MG63 (cell line): Measurements from ENCODE around the gene DUSP15. TPM values are rescaled to one million over a fixed set of nuclear protein-coding genes. Genes with fewer than 3 reads are reported as not detected.
"Not testable (repeated sequence)": the region's sequence is repeated elsewhere in the genome, so short reads cannot be mapped to it uniquely, and the experiment has no call there.

Experiments used
- DNase-seq: peaks from one replicate; pipeline ENCODE4 v3.0.0-alpha.2; 2020
- H3K27me3 ChIP-seq: fragments of 250-450 bp; sonication (Bioruptor Pico); 2 replicates; pipeline ENCODE4 v1.5.1; 2020; ENCODE audit warnings: mild to moderate bottlenecking, moderate library complexity
- H3K36me3 ChIP-seq: fragments of 250-450 bp; sonication (Bioruptor Pico); 2 replicates; pipeline ENCODE4 v1.5.1; 2020; ENCODE audit warnings: mild to moderate bottlenecking, moderate library complexity
- H3K4me3 ChIP-seq: fragments of 250-450 bp; sonication (Bioruptor Pico); 2 replicates; pipeline ENCODE4 v1.5.1; 2020; ENCODE audit warnings: mild to moderate bottlenecking, moderate library complexity
- H3K9me3 ChIP-seq: fragments of 250-450 bp; sonication (Bioruptor Pico); 2 replicates; pipeline ENCODE4 v1.5.1; 2020; ENCODE audit warnings: mild to moderate bottlenecking, moderate library complexity
- total RNA-seq: library from RNA; depleted of rRNA; stranded (reverse); fragments of >200 nt; shearing (Covaris generic); gene quantifications from 2 replicates; pipeline ENCODE4 v1.2.3, GENCODE V29; 2014; ENCODE audit warnings: low replicate concordance; rRNA removed

Gene DUSP15
- total RNA-seq, 1 experiment from 2014 or later: 1.9 TPM

DNA sequence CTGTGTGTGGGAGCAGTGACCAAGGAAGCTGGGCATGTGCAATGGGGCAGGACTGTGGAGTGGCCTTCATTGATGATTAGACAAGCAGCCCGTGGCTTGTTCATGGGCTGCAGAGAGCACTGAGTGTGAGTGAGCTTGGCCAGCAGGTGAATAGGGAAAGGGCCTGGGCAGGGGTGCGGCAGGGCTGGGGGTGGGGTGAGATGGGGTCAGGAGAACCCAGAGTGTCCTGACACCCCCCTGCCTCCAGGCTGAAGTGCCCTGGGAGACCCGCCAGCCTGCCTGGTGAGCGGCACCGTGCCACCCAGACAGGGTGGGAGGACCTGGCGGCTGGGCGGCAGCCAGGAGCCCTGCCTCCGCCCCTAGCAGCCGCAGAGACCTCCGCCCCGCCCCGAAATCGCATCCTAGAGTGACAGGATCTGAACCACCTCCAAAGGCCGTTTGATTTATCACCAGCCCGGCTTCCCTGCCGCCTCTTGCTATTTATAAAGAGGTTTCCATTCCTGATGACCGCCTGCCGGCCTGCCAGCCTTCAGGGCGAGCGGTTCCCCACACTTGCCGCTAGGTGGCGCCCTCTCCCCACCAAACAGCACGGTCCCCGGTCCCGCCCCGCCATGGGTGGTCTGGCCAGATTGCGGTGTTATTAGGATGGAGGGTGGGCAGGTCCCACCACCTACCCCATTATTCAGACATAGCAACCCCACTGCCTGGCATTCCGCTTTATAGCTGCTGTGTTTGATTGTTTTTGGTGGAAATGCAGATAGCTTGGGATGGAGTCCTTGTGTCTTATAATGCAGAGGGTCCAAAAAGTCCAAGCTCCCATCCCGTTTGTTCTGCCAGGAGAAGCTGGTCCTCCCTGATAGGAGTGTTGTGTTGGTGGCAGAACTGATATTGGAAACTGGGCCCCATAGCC lies 47.7 kb downstream of the DUSP15 start:
- Histone ChIP-seq H3K36me3 (no peaks in the 10 kb centered on the region), H3K4me3 (no peak overlapping the region), H3K9me3 (no peaks in the 10 kb centered on the region), H3K27me3 (no peaks in the 10 kb centered on the region)
- peak; percentile 47 for DNase-seq

DNA sequence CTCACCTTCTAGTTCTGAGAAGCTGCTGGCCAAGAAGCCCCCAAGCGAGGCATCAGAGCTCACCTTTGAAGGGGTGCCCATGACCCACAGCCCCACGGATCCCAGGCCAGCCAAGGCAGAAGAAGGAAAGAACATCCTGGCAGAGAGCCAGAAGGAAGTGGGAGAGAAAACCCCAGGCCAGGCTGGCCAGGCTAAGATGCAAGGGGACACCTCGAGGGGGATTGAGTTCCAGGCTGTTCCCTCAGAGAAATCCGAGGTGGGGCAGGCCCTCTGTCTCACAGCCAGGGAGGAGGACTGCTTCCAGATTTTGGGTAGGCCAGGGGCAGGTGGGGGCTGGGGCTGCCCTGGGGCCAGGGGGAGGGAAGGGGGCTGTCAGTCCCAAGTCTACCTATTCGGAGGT lies 48.9 kb downstream of the DUSP15 start:
- H3K36me3 ChIP-seq: no peaks in the 10 kb centered on the region
- no peak overlapping the region for H3K4me3 ChIP-seq
- H3K27me3 ChIP-seq: no peaks in the 10 kb centered on the region
- no peaks in the 10 kb centered on the region for H3K9me3 ChIP-seq
- no peak for DNase-seq

DNA sequence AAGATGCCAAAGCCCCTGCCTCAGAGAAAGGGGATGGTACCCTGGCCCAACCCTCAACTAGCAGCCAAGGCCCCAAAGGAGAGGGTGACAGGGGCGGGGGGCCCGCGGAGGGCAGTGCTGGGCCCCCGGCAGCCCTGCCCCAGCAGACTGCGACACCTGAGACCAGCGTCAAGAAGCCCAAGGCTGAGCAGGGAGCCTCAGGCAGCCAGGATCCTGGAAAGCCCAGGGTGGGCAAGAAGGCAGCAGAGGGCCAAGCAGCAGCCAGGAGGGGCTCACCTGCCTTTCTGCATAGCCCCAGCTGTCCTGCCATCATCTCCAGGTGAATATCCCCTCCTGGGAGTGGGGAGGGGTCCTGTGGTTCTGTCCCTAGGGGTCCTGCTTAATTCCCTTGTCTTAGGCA lies 50.1 kb downstream of the DUSP15 start:
- Histone ChIP-seq H3K9me3 (no peaks in the 10 kb centered on the region), H3K27me3 (no peaks in the 10 kb centered on the region), H3K36me3 (no peaks in the 10 kb centered on the region), H3K4me3 (no peak overlapping the region)
- no peak for DNase-seq

DNA sequence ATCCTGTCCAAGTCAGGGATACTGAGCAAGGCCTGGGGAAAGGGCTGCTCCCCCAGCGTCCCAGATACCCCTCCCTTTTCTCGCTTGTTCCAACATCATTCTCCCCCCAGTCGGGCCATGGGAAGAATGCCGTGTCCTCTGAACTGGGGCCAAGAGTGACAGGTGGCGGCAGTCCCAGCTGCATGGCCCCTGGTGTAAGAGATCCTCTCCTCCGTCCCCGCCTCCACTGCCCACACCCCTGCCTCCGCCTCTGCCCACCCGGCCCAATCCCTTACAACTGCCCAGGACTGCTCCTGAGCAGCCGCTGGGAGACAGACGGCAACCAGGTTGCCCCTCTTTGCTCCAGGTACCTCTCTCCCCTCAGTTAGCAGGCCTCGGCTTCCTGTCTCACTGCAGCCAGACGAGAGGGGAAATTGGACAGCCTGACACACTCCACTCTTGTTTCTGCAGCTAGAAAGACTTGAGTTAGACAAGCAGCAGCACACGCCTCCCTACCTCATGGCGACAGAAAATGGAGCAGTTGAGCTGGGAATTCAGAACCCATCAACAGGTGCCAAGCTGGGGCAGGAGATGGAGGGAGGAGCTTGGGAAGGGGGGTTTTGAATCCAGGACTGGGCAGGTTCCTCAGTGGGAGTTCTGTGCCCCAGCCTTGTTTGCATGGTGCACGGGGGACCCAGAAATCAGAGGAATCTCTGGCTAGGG lies 51.1 kb downstream of the DUSP15 start, which contains the start of gene MYLK2:
MYLK2 (plus strand) TSS at position 274 of the 702 bp plus-strand sequence; CDS start at position 499, 225 bp downstream.
- H3K36me3 ChIP-seq: no peaks in the 10 kb centered on the region
- no peak for DNase-seq

DNA sequence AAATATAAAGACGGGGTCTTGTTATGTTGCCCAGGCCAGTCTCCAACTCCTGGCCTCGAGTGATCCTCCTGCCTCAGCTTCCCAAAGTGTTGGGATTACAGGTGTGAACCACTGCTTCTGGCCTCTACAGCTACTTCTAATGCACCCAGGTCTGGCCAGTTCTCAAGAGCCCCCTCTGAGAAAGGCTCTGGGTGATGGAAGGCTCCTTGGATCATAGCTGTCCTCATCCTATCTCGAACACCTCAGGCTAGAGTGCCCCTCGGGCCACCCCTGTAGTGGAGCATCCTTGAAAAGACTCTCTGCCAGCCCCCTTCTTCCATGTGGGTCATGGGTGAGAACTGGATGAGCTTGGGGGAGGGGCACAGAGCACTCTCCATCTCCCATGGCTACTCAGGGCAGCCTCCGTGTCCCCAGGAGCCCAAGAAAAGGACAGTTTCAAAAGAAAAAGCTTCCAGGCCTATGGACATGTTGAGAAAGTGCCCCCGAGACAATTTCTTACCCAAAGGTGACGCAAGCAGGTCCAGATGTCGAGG lies 51.9 kb downstream of the DUSP15 start:
- Histone ChIP-seq H3K9me3 (no peaks in the 10 kb centered on the region), H3K36me3 (no peaks in the 10 kb centered on the region), H3K4me3 (no peak overlapping the region), H3K27me3 (no peaks in the 10 kb centered on the region)
- no peak for DNase-seq

More for the DNA sequence above, 51.1 kb downstream of the DUSP15 start, which contains the start of gene MYLK2:
- Histone ChIP-seq H3K4me3 (no peak within 1 kb of the TSS), H3K27me3 (no peaks in the 10 kb centered on the region), H3K9me3 (no peaks in the 10 kb centered on the region)

DNA sequence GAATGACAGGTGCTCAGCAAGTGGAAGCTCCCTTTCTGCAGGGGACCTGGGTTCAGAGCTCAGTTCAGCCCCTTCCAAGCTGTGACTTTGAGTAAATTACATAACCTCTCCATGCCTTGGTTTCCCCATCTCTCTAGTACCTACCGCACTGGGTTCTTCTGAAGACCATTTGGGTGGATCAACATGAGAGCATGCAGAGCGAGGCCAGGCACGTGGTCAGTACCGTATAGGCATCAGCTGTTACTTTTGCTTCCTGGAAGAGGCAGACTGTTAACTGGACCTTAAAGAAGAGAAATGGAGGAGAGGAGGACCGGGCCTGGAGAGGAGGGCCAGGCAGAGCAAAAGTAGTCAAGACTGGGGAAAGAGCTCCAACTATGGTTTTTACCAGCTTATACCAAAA lies 52.9 kb downstream of the DUSP15 start:
- Histone ChIP-seq H3K27me3 (no peaks in the 10 kb centered on the region), H3K4me3 (no peak overlapping the region), H3K9me3 (no peaks in the 10 kb centered on the region), H3K36me3 (no peaks in the 10 kb centered on the region)
- DNase-seq: no peak

DNA sequence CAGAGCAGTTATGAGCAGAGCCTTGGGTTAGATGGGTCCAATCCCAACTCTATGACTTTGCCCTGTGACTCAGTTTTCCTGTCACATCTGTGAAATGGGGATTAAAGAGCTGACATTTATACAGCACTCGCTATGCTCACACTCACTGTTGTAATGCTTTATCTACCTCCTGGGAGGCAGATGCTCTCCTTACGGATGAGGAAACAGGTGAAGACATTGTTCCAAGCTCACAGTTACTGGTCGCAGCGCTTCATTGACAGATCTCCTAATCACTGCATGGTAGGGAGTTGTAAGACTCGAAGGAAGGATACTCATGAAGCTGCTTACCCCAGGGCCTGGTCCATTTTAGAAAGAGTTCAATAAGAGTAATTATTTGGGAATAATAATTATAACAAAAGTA lies 54.1 kb downstream of the DUSP15 start:
- no peak for DNase-seq
- Histone ChIP-seq H3K36me3 (peaks cover 3% of the 10 kb centered on the region), H3K9me3 (no peaks in the 10 kb centered on the region), H3K4me3 (no peak overlapping the region), H3K27me3 (no peaks in the 10 kb centered on the region)

DNA sequence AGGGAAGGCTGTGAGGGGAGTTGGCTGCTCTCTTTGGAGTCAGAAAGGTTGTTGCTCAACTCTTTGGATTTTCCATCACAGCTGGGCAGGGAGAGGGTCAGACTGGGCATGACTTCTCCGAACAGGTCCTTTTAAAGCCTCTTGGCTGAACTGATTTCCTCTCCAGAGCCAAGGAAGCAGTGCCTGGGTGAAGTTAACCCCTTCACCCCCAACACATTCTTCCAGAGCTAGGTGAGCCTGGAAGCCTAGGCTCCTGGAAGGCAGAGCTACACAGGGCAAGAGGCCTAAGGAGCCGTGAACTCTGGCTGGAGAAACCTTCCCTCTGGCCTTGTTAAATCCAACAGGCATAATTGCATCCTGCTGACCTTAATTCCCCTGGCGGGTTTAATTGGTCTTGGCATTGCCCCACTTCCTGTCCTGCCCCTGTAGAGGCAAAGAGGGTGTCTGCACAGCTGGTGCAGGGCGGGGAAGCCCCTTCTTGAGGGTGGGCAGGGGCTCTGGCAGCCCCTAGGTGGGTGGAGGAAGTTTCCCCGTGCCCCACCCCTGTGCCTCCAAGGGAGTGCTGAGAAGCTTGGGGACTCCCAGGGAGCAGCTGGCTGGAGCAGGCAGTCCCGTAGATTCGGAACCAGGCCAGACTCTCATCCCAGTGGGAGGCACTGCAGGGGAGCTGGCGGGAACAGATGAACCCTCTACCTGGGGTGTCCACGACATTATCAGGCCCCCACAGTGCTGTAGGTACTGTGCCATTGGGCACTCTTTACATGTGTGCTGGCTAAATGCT lies 54.7 kb downstream of the DUSP15 start:
- DNase-seq: peak; percentile 63
- Histone ChIP-seq H3K36me3 (peaks cover 8% of the 10 kb centered on the region), H3K4me3 (no peak overlapping the region), H3K9me3 (no peaks in the 10 kb centered on the region), H3K27me3 (no peaks in the 10 kb centered on the region)

DNA sequence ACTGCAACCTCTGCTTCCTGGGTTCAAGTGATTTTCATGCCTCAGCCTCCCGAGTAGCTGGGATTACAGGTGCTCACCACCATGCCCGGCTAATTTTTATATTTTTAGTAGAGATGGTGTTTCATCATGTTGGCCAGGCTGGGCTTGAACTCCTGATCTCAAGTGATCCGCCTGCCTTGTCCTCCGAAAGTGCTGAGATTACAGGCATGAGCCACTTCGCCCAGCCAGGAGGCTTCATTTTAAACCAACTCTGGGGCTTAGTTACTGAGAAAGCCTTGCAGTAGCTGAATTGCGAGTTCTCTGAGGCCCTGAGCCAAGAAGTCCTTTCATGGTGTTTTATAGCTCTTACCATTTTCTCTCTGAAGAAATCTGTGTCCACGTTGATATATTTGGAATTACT lies 56.2 kb downstream of the DUSP15 start:
- not testable (repeated sequence) for H3K27me3 ChIP-seq, H3K9me3 ChIP-seq, H3K4me3 ChIP-seq, DNase-seq
- peaks cover 14% of the 10 kb centered on the region for H3K36me3 ChIP-seq

DNA sequence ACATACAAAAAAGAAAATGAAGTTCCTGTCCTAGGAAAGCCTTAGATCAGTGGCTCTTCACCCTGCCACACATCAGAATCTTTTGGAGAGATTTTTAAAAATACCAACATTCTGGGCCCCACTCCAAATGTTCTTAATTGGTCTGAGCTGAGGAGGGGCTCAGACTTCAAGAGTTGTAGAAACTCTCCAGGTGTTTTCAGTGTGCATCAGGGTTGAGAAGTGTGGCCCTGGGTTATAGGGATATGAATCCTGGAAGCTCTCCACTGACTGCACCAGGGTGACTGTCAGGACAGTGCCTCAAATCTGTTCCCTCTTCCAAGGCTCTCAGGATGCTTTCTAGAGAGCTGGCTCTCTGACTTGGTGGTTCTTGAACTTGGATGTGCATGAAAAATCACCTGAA lies 56.7 kb downstream of the DUSP15 start:
- DNase-seq: no peak
- H3K4me3 ChIP-seq: no peak overlapping the region
- peaks cover 19% of the 10 kb centered on the region for H3K36me3 ChIP-seq
- H3K9me3 ChIP-seq: no peaks in the 10 kb centered on the region
- H3K27me3 ChIP-seq: no peaks in the 10 kb centered on the region

DNA sequence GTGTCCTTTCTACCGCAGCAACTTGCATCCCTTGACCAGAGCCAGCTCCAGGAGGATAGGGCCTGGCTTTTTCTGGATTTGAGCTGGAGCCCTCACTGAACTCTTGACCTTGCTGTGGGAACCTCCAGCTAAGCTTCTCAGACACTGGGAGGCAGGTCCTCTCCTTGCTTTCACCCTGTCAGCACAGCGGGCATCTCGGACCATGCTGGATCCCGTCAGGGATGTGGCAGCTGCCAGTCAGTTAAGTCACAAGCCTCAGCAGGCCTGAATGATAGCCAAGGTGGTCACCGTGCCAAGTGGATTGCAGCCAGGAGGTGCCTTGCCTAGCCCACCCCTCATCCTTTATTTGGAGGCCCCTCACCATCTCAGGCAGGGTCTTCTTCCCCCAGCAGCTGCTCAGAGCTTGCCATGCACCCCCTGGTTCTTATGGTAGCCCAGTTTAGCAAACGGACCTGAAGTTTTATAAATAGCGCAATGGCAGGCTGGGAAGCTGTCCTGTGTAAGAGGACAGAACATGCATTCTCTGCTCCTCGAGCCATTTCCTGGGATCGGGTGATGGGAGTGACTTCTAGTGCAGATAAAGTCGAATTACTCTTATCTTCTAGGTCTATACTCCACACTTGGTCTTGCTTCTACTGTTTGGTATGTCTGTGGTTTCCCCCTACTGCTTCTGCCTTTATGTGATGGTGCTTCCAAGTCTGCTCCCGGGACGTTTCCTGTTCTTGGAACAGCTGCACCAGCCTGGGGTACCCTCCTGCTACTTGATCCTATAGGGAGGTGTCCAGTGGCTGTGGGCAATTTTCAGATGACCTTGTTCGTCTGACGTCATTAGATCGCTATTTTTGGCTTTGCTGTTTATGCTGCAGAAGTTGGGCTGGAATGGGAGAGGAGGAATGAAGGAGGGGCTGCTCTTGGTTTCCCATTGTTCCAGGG lies 58.3 kb downstream of the DUSP15 start:
- H3K27me3 ChIP-seq: no peaks in the 10 kb centered on the region
- H3K4me3 ChIP-seq: no peak overlapping the region
- peak; percentile 62 for DNase-seq
- H3K36me3 ChIP-seq: peaks cover 31% of the 10 kb centered on the region
- no peaks in the 10 kb centered on the region for H3K9me3 ChIP-seq

DNA sequence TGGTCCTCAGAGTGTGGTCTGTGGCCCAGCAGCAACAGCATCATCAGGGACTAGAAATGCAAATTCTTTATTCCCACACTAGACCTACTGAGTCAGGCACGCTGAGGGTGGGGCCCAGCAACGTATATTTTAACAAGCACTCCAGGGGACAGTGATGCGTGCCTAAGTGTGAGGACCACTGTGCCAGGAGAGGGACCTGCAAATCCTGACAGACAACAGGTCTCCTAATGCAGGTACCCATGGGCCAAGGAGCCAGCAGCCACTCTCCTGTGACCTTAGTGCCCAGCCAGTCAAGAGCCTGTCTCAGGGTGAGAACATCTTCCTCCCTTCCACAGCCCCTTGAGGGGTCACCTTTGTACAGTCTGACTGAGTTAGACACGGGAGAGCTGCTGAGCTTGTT lies 59.1 kb downstream of the DUSP15 start:
- Histone ChIP-seq H3K36me3 (peaks cover 39% of the 10 kb centered on the region), H3K27me3 (no peaks in the 10 kb centered on the region), H3K4me3 (no peak overlapping the region), H3K9me3 (no peaks in the 10 kb centered on the region)
- no peak for DNase-seq

Other genes starting within 250 kb of the DUSP15 start
- not detected in 2 replicates for gene COX4I2, start 232.6 kb downstream of the DUSP15 start, total RNA-seq
- 63.0 and 64.2 TPM in 2 replicates for gene BCL2L1, start 147.7 kb downstream of the DUSP15 start, total RNA-seq
- gene TPX2, start 131.2 kb downstream of the DUSP15 start, total RNA-seq: 123 and 139 TPM in 2 replicates
- not detected in 2 replicates for gene MYLK2, start 51.2 kb downstream of the DUSP15 start, total RNA-seq
- 0.07 TPM in 1 of 2 replicates, not detected in the other for gene FOXS1, start 24.9 kb downstream of the DUSP15 start, total RNA-seq
- gene TTLL9, start 107 bp upstream of the DUSP15 start, total RNA-seq: not detected in 2 replicates
- 31.4 and 31.5 TPM in 2 replicates for gene PDRG1, start 81.5 kb upstream of the DUSP15 start, total RNA-seq
- not detected in 2 replicates for gene XKR7, start 97.6 kb upstream of the DUSP15 start, total RNA-seq
- gene CCM2L, start 139.9 kb upstream of the DUSP15 start, total RNA-seq: not detected in 2 replicates
- gene HCK, start 181.7 kb upstream of the DUSP15 start, total RNA-seq: not detected in 2 replicates
- 4.3 and 7.4 TPM in 2 replicates for gene TM9SF4, start 239.2 kb upstream of the DUSP15 start, total RNA-seq